Liver (tissue), 3 donors: ENCODE measurements around the gene TBC1D24.

Experiments used
- ATF3 ChIP-seq: IDR thresholded peaks from 2 replicates; pipeline ENCODE4 v1.6.1; 2016; ENCODE audit warnings: antibody characterized with exemption
- CTCF ChIP-seq: fragments of 150-350 bp; IDR thresholded peaks from 2 replicates; pipeline ENCODE4 v1.5.1; 2017; ENCODE audit warnings: improper control_type of control experiment, low read depth, low read length; ENCODE audit not compliant: missing input control
- FOXA1 ChIP-seq: IDR thresholded peaks from 2 replicates; pipeline ENCODE4 v1.6.1; 2016; ENCODE audit warnings: antibody characterized with exemption
- HNF4G ChIP-seq: IDR thresholded peaks from 2 replicates; pipeline ENCODE4 v1.6.1; 2016; ENCODE audit warnings: antibody characterized with exemption
- JUND ChIP-seq, 2 donors: IDR thresholded peaks; 2 replicates each; pipeline ENCODE4 v1.6.1; 2016; ENCODE audit warnings: antibody characterized with exemption in 2 of 2
- MAX ChIP-seq: IDR thresholded peaks from 2 replicates; pipeline ENCODE4 v1.6.1; 2016; ENCODE audit warnings: antibody characterized with exemption
- RAD21 ChIP-seq, 2 donors: IDR thresholded peaks; 2 replicates each; pipeline ENCODE4 v1.6.1; 2016; ENCODE audit warnings: antibody characterized with exemption in 2 of 2, mild to moderate bottlenecking in 2 of 2
- REST ChIP-seq: IDR thresholded peaks from 2 replicates; pipeline ENCODE4 v1.6.1; 2016; ENCODE audit warnings: antibody characterized with exemption, mild to moderate bottlenecking
- SP1 ChIP-seq: IDR thresholded peaks from 2 replicates; pipeline ENCODE4 v1.6.1; 2018; ENCODE audit warnings: antibody characterized with exemption, mild to moderate bottlenecking
- TAF1 ChIP-seq: conservative IDR thresholded peaks from 2 replicates; pipeline ENCODE4 v1.6.1; 2016; ENCODE audit warnings: antibody characterized with exemption, mild to moderate bottlenecking
- ZBTB33 ChIP-seq: IDR thresholded peaks from 2 replicates; pipeline ENCODE4 v1.6.1; 2016; ENCODE audit warnings: antibody characterized with exemption
- donor health status: healthy.
- donor health status: healthy.

GRCh38 chr16:2432801-2433505, 42.0 kb upstream of the TBC1D24 start:
- no peak for TF ChIP-seq CTCF
- TF ChIP-seq SP1: no peak
- no peak for TF ChIP-seq TAF1
- no peak for TF ChIP-seq MAX
- no peak for TF ChIP-seq REST
- no peak for TF ChIP-seq JUND (IDR thresholded peaks at IDR 0.05)
- no peak for TF ChIP-seq FOXA1
- no peak for TF ChIP-seq ATF3
- no peak for TF ChIP-seq HNF4G
- TF ChIP-seq RAD21 (IDR thresholded peaks at IDR 0.05): no peak
- TF ChIP-seq ZBTB33: no peak
